ENCODE measurements around the gene SSR1. TPM values are rescaled to one million over a fixed set of nuclear protein-coding genes. Genes with fewer than 3 reads are reported as not detected.
A peak's percentile ranks its signal among the peaks of the same experiment; 100 is the strongest.

SSR1 gene
- total and polyA plus RNA-seq, 2 of the 13 experiments (the other 11 are each of a cell fraction or from before 2014, with no cell fraction given): 203 to 243 TPM

DNA sequence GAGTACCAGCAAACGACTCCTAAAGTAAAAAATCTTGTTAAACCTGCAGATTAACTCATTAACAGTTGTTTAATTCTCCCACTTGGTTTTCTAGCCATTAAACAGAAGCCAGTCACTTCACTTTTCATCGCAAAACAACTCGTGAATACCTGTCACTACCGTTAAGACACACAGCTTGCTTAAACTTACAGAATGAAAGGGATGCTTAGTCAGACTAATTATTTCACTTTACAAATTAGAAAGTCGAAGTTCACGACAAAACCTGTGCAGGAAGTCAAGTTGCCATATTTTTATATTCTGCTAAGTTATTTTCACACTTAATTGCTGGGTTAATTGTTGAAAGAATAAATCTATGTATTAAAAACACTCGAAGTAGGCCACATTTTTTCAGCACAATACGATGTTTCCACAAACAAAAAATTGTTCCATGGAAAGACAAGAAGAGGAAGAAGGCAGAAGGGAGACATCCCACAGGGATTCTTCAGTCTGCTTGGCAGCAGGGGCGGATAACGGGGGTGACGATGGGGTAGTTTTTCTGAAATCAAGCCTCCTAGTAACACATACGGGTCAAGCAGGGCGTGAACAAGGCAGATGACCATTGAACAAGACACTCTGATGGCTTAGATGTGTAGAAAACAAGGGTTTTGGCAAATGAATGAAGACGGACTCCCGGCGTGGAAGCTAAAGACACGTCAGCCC lies 933 bp downstream of the SSR1 start (continued):
- TF ChIP-seq MTERF4 (CRISPR knock-in tag; IDR thresholded peaks at IDR 0.05) (no peak), XBP1 (CRISPR knock-in tag; IDR thresholded peaks at IDR 0.05) (peak; percentile 95), STAT5B (CRISPR knock-in tag; IDR thresholded peaks at IDR 0.05) (no peak), ZNF337 (CRISPR knock-in tag; IDR thresholded peaks at IDR 0.05; ENCODE audit: borderline replicate concordance, low read depth) (peak; percentile 26; the same call in 1 of the 2 replicates), MLLT10 (CRISPR knock-in tag; IDR thresholded peaks at IDR 0.05) (no peak), ZNF589 (CRISPR knock-in tag; conservative IDR thresholded peaks at IDR 0.05) (no peak), SAP130 (CRISPR knock-in tag; IDR thresholded peaks at IDR 0.05; ENCODE audit: low read depth) (peak; percentile 46; the same call in 1 of the 2 replicates), ZNF619 (CRISPR knock-in tag; IDR thresholded peaks at IDR 0.05) (no peak), RXRB (CRISPR knock-in tag; IDR thresholded peaks at IDR 0.05; ENCODE audit: borderline replicate concordance) (no peak), SIN3A (IDR thresholded peaks at IDR 0.05; ENCODE audit: borderline replicate concordance, low read depth, low read length) (peak; percentile 73; the same call in 1 of the 2 replicates), RXRA (CRISPR knock-in tag; IDR thresholded peaks at IDR 0.05) (no peak), ZNF264 (CRISPR knock-in tag; IDR thresholded peaks at IDR 0.05) (0 out of 2 replicates have a peak, but pooled peaks have one; percentile 31), MXD4 (CRISPR knock-in tag; IDR thresholded peaks at IDR 0.05) (no peak), TGIF2 (CRISPR knock-in tag; IDR thresholded peaks at IDR 0.05) (peak; percentile 56; the same call in 1 of the 2 replicates), ZNF766 (CRISPR knock-in tag; IDR thresholded peaks at IDR 0.05; ENCODE audit: borderline replicate concordance) (no peak), SALL1 (CRISPR knock-in tag; IDR thresholded peaks at IDR 0.05) (no peak), ZNF549 (CRISPR knock-in tag; IDR thresholded peaks at IDR 0.05) (no peak), BRF2 (CRISPR knock-in tag; IDR thresholded peaks at IDR 0.05) (no peak), ZFP62 (CRISPR knock-in tag; IDR thresholded peaks at IDR 0.05) (no peak), SOX6 (IDR thresholded peaks at IDR 0.05) (no peak), SOX6 (CRISPR knock-in tag; IDR thresholded peaks at IDR 0.05) (no peak), ZSCAN29 (CRISPR knock-in tag; conservative IDR thresholded peaks at IDR 0.05) (no peak)
- TF ChIP-seq, protein P1, sequence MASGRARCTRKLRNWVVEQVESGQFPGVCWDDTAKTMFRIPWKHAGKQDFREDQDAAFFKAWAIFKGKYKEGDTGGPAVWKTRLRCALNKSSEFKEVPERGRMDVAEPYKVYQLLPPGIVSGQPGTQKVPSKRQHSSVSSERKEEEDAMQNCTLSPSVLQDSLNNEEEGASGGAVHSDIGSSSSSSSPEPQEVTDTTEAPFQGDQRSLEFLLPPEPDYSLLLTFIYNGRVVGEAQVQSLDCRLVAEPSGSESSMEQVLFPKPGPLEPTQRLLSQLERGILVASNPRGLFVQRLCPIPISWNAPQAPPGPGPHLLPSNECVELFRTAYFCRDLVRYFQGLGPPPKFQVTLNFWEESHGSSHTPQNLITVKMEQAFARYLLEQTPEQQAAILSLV (CRISPR knock-in tag; IDR thresholded peaks at IDR 0.05; ENCODE audit: borderline replicate concordance): no peak
- TF ChIP-seq, protein P2, sequence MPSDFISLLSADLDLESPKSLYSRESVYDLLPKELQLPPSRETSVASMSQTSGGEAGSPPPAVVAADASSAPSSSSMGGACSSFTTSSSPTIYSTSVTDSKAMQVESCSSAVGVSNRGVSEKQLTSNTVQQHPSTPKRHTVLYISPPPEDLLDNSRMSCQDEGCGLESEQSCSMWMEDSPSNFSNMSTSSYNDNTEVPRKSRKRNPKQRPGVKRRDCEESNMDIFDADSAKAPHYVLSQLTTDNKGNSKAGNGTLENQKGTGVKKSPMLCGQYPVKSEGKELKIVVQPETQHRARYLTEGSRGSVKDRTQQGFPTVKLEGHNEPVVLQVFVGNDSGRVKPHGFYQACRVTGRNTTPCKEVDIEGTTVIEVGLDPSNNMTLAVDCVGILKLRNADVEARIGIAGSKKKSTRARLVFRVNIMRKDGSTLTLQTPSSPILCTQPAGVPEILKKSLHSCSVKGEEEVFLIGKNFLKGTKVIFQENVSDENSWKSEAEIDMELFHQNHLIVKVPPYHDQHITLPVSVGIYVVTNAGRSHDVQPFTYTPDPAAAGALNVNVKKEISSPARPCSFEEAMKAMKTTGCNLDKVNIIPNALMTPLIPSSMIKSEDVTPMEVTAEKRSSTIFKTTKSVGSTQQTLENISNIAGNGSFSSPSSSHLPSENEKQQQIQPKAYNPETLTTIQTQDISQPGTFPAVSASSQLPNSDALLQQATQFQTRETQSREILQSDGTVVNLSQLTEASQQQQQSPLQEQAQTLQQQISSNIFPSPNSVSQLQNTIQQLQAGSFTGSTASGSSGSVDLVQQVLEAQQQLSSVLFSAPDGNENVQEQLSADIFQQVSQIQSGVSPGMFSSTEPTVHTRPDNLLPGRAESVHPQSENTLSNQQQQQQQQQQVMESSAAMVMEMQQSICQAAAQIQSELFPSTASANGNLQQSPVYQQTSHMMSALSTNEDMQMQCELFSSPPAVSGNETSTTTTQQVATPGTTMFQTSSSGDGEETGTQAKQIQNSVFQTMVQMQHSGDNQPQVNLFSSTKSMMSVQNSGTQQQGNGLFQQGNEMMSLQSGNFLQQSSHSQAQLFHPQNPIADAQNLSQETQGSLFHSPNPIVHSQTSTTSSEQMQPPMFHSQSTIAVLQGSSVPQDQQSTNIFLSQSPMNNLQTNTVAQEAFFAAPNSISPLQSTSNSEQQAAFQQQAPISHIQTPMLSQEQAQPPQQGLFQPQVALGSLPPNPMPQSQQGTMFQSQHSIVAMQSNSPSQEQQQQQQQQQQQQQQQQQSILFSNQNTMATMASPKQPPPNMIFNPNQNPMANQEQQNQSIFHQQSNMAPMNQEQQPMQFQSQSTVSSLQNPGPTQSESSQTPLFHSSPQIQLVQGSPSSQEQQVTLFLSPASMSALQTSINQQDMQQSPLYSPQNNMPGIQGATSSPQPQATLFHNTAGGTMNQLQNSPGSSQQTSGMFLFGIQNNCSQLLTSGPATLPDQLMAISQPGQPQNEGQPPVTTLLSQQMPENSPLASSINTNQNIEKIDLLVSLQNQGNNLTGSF (CRISPR knock-in tag; IDR thresholded peaks at IDR 0.05): no peak
